Stimulated activated naive B cell treated with anti-CD40 and anti-IgM and Interleukin-4, amounts not matched to agents 10 μg/mL and 1 μg/mL and 100 μg/mL, for 72 hours (primary cell): Measurements from ENCODE around the gene PTPRD.

Experiments
- ATAC-seq, 2 donors: fragments of 150-1000 bp; cut with Tn5 transposase; replicated peaks; 2 replicates each; pipeline ENCODE4 v1.10.0; 2021; ENCODE audit warnings: moderate library complexity in 1 of 2
- DNase-seq: peaks from one replicate; pipeline ENCODE4 v3.0.0; 2021
- H3K27ac Mint-ChIP-seq: one replicate; pipeline ENCODE4 v1.8.0; 2022; ENCODE audit warnings: mild to moderate bottlenecking, mixed read lengths
- H3K27me3 Mint-ChIP-seq, 2 donors: one replicate each; pipeline ENCODE4 v1.8.0; 2022; ENCODE audit warnings: mixed read lengths in 2 of 2
- H3K36me3 Mint-ChIP-seq, 2 donors: one replicate each; pipeline ENCODE4 v1.8.0; 2022; ENCODE audit warnings: mixed read lengths in 2 of 2, mild to moderate bottlenecking in 1 of 2
- H3K4me1 Mint-ChIP-seq, 2 donors: one replicate each; pipeline ENCODE4 v1.8.0; 2022; ENCODE audit warnings: mixed read lengths in 2 of 2, mild to moderate bottlenecking in 1 of 2
- H3K4me3 Mint-ChIP-seq, 2 donors: one replicate each; pipeline ENCODE4 v1.8.0; 2022; ENCODE audit warnings: mild to moderate bottlenecking in 2 of 2, mixed read lengths in 2 of 2, moderate library complexity in 1 of 2
- H3K9me3 Mint-ChIP-seq, 2 donors: one replicate each; pipeline ENCODE4 v1.8.0; 2022; ENCODE audit warnings: mixed read lengths in 2 of 2, mild to moderate bottlenecking in 1 of 2

PTPRD gene

GRCh38 chr9:8857068-8857925 is 1755.5 kb downstream of the PTPRD start:
- Mint-ChIP-seq H3K4me3 (peak overlapping the region; percentile 82 to 85), H3K36me3 (peaks cover 0 to 2% of the 10 kb centered on the region in 2 donors), H3K4me1 (peaks cover 6 to 17% of the 10 kb centered on the region in 2 donors), H3K27me3 (peaks cover 33 to 55% of the 10 kb centered on the region in 2 donors), H3K9me3 (peaks cover 0 to 1% of the 10 kb centered on the region in 2 donors), H3K27ac (no peak overlapping the region)
- DNase-seq (no peak), ATAC-seq (peak; percentile 54 to 62)

- H3K4me1 Mint-ChIP-seq: peaks cover 6 to 17% of the 10 kb centered on the region in 2 donors
- no peak for ATAC-seq
- DNase-seq: no peak
- peak overlapping the region; percentile 75 to 82 for H3K4me3 Mint-ChIP-seq
- H3K9me3 Mint-ChIP-seq: peaks cover 0 to 1% of the 10 kb centered on the region in 2 donors
- peaks cover 0 to 2% of the 10 kb centered on the region in 2 donors for H3K36me3 Mint-ChIP-seq
- H3K27me3 Mint-ChIP-seq: peaks cover 33 to 55% of the 10 kb centered on the region in 2 donors
- no peak overlapping the region for H3K27ac Mint-ChIP-seq
Observed at GRCh38 chr9:8856396-8857067, 1756.3 kb downstream of the PTPRD start.

- DNase-seq (no peak), ATAC-seq (no peak)
- Mint-ChIP-seq H3K4me3 (no peak overlapping the region), H3K27me3 (peaks cover 33 to 50% of the 10 kb centered on the region in 2 donors), H3K9me3 (peaks cover 0 to 1% of the 10 kb centered on the region in 2 donors), H3K4me1 (peaks cover 6 to 17% of the 10 kb centered on the region in 2 donors), H3K27ac (no peak overlapping the region), H3K36me3 (peaks cover 0 to 2% of the 10 kb centered on the region in 2 donors)
Observed at GRCh38 chr9:8855046-8855445, 1757.8 kb downstream of the PTPRD start.

- ATAC-seq: no peak
Observed at GRCh38 chr9:8852301-8852864, 1760.4 kb downstream of the PTPRD start.

GRCh38 chr9:8850914-8851313 is 1761.9 kb downstream of the PTPRD start:
- Mint-ChIP-seq H3K4me3 (no peak overlapping the region), H3K27ac (no peak overlapping the region), H3K4me1 (no peaks in the 10 kb centered on the region), H3K9me3 (no peaks in the 10 kb centered on the region), H3K36me3 (no peaks in the 10 kb centered on the region), H3K27me3 (peaks cover 12 to 17% of the 10 kb centered on the region in 2 donors)
- no peak for ATAC-seq
- DNase-seq: no peak

More at GRCh38 chr9:8852301-8852864, 1760.4 kb downstream of the PTPRD start:
- Mint-ChIP-seq H3K27me3 (peaks cover 22 to 32% of the 10 kb centered on the region in 2 donors), H3K9me3 (no peaks in the 10 kb centered on the region), H3K4me1 (peaks cover 6 to 10% of the 10 kb centered on the region in 2 donors), H3K27ac (no peak overlapping the region), H3K36me3 (no peaks in the 10 kb centered on the region), H3K4me3 (no peak overlapping the region)
- DNase-seq: no peak

- Mint-ChIP-seq H3K4me3 (no peak overlapping the region), H3K9me3 (no peaks in the 10 kb centered on the region), H3K27me3 (peaks cover 4 to 6% of the 10 kb centered on the region in 2 donors), H3K27ac (no peak overlapping the region), H3K36me3 (no peaks in the 10 kb centered on the region), H3K4me1 (no peaks in the 10 kb centered on the region)
- DNase-seq: no peak
- no peak for ATAC-seq
Observed at GRCh38 chr9:8845808-8846207, 1767.0 kb downstream of the PTPRD start.

- Mint-ChIP-seq H3K27me3 (peaks cover 4 to 6% of the 10 kb centered on the region in 2 donors), H3K9me3 (no peaks in the 10 kb centered on the region), H3K36me3 (no peaks in the 10 kb centered on the region), H3K4me3 (no peak overlapping the region), H3K27ac (no peak overlapping the region), H3K4me1 (no peaks in the 10 kb centered on the region)
- DNase-seq (no peak), ATAC-seq (no peak)
Observed at GRCh38 chr9:8845376-8845775, 1767.4 kb downstream of the PTPRD start.

- H3K27me3 Mint-ChIP-seq: peaks cover 1% of the 10 kb centered on the region in 2 donors
- H3K4me1 Mint-ChIP-seq: no peaks in the 10 kb centered on the region
- no peak overlapping the region for H3K4me3 Mint-ChIP-seq
- ATAC-seq: no peak
- no peak for DNase-seq
- no peaks in the 10 kb centered on the region for H3K9me3 Mint-ChIP-seq
- no peaks in the 10 kb centered on the region for H3K36me3 Mint-ChIP-seq
- no peak overlapping the region for H3K27ac Mint-ChIP-seq
Observed at GRCh38 chr9:8844549-8844948, 1768.3 kb downstream of the PTPRD start.

GRCh38 chr9:8842402-8843193 is 1770.2 kb downstream of the PTPRD start:
- no peaks in the 10 kb centered on the region for H3K36me3 Mint-ChIP-seq
- ATAC-seq (no peak), DNase-seq (no peak)
- H3K27ac Mint-ChIP-seq: no peak overlapping the region
- H3K27me3 Mint-ChIP-seq: no peaks in the 10 kb centered on the region
- no peaks in the 10 kb centered on the region for H3K9me3 Mint-ChIP-seq
- no peaks in the 10 kb centered on the region for H3K4me1 Mint-ChIP-seq
- H3K4me3 Mint-ChIP-seq: no peak overlapping the region

- H3K36me3 Mint-ChIP-seq: no peaks in the 10 kb centered on the region
- H3K27me3 Mint-ChIP-seq: no peaks in the 10 kb centered on the region
- H3K4me1 Mint-ChIP-seq: no peaks in the 10 kb centered on the region
- ATAC-seq (no peak), DNase-seq (no peak)
- H3K4me3 Mint-ChIP-seq: no peak overlapping the region
- peaks cover 0 to 1% of the 10 kb centered on the region in 2 donors for H3K9me3 Mint-ChIP-seq
- no peak overlapping the region for H3K27ac Mint-ChIP-seq
Observed at GRCh38 chr9:8838136-8838535, 1774.7 kb downstream of the PTPRD start.

- no peaks in the 10 kb centered on the region for H3K4me1 Mint-ChIP-seq
- DNase-seq (no peak), ATAC-seq (no peak)
- peaks cover 0 to 1% of the 10 kb centered on the region in 2 donors for H3K9me3 Mint-ChIP-seq
- no peak overlapping the region for H3K27ac Mint-ChIP-seq
- H3K36me3 Mint-ChIP-seq: no peaks in the 10 kb centered on the region
- no peak overlapping the region for H3K4me3 Mint-ChIP-seq
- H3K27me3 Mint-ChIP-seq: no peaks in the 10 kb centered on the region
Observed at GRCh38 chr9:8835291-8835690, 1777.5 kb downstream of the PTPRD start.

GRCh38 chr9:8832955-8833354 is 1779.8 kb downstream of the PTPRD start:
- Mint-ChIP-seq H3K27ac (no peak overlapping the region), H3K27me3 (no peaks in the 10 kb centered on the region), H3K36me3 (no peaks in the 10 kb centered on the region), H3K9me3 (peaks cover 0 to 1% of the 10 kb centered on the region in 2 donors), H3K4me3 (no peak overlapping the region), H3K4me1 (no peaks in the 10 kb centered on the region)
- DNase-seq (no peak), ATAC-seq (no peak)

GRCh38 chr9:8832386-8832785 is 1780.4 kb downstream of the PTPRD start:
- Mint-ChIP-seq H3K4me3 (no peak overlapping the region), H3K27ac (no peak overlapping the region), H3K27me3 (no peaks in the 10 kb centered on the region), H3K36me3 (no peaks in the 10 kb centered on the region), H3K4me1 (no peaks in the 10 kb centered on the region), H3K9me3 (peaks cover 0 to under 1% of the 10 kb centered on the region in 2 donors)
- DNase-seq: no peak
- no peak for ATAC-seq

GRCh38 chr9:8831568-8831967 is 1781.2 kb downstream of the PTPRD start:
- no peak overlapping the region for H3K4me3 Mint-ChIP-seq
- no peak overlapping the region for H3K27ac Mint-ChIP-seq
- H3K36me3 Mint-ChIP-seq: no peaks in the 10 kb centered on the region
- DNase-seq: no peak
- no peaks in the 10 kb centered on the region for H3K4me1 Mint-ChIP-seq
- H3K9me3 Mint-ChIP-seq: no peaks in the 10 kb centered on the region
- no peaks in the 10 kb centered on the region for H3K27me3 Mint-ChIP-seq
- no peak for ATAC-seq
